Fibroblast of lung (primary cell): ENCODE data around the gene HGF. TPM values are rescaled to one million over a fixed set of nuclear protein-coding genes. Genes with fewer than 3 reads are reported as not detected.

Experiments
- DNase-seq, 2 donors: peaks; one replicate each; pipeline versions ENCODE4 v3.0.0 to v3.0.0-alpha.2; 2010; ENCODE audit warnings: low read depth in 2 of 2
- H2AFZ ChIP-seq: 2 replicates; pipeline ENCODE4 v1.5.1; 2012; ENCODE audit warnings: low read length, control low read depth, inconsistent platforms
- H3K27ac ChIP-seq: 2 replicates; pipeline ENCODE4 v1.5.1; 2011; ENCODE audit warnings: low read length, control low read depth; ENCODE audit not compliant: insufficient read depth
- H3K27me3 ChIP-seq: 2 replicates; pipeline ENCODE4 v1.5.1; 2011; ENCODE audit warnings: mild to moderate bottlenecking, low read length; ENCODE audit not compliant: control insufficient read depth, insufficient read depth
- H3K36me3 ChIP-seq: 2 replicates; pipeline ENCODE4 v1.5.1; 2011; ENCODE audit warnings: low read length; ENCODE audit not compliant: control insufficient read depth, insufficient read depth
- H3K4me1 ChIP-seq: 2 replicates; pipeline ENCODE4 v1.5.1; 2011; ENCODE audit warnings: low read length; ENCODE audit not compliant: control insufficient read depth, insufficient read depth; ENCODE audit errors: extremely low read depth
- H3K4me2 ChIP-seq: 2 replicates; pipeline ENCODE4 v1.5.1; 2011; ENCODE audit warnings: low read length, control low read depth; ENCODE audit not compliant: insufficient read depth; ENCODE audit errors: extremely low read depth
- H3K4me3 ChIP-seq, 4 experiments: fragments of 200-600 bp in 1 of 4; sonication (generic) in 1 of 4; replicated peaks in 1 of 4; 2 replicates each; pipeline ENCODE4 v1.5.1; 2011 to 2016; ENCODE audit warnings: low read length in 4 of 4, low read depth in 3 of 4, mild to moderate bottlenecking in 3 of 4, control low read depth in 2 of 4, inconsistent platforms in 1 of 4, mixed read lengths in 1 of 4; ENCODE audit not compliant: insufficient read depth in 1 of 4; ENCODE audit errors: control extremely low read depth in 1 of 4
- H3K79me2 ChIP-seq: 2 replicates; pipeline ENCODE4 v1.5.1; 2012; ENCODE audit warnings: mild to moderate bottlenecking, low read length, inconsistent platforms; ENCODE audit not compliant: control insufficient read depth, insufficient read depth
- H3K9ac ChIP-seq: 2 replicates; pipeline ENCODE4 v1.5.1; 2011; ENCODE audit warnings: mild to moderate bottlenecking, low read length, control low read depth; ENCODE audit not compliant: insufficient read depth
- H3K9me3 ChIP-seq: 2 replicates; pipeline ENCODE4 v1.5.1; 2012; ENCODE audit warnings: low read depth, low read length; ENCODE audit not compliant: control insufficient read depth, insufficient read depth
- H4K20me1 ChIP-seq: 2 replicates; pipeline ENCODE4 v1.5.1; 2011; ENCODE audit warnings: low read length; ENCODE audit not compliant: control insufficient read depth, insufficient read depth; ENCODE audit errors: extremely low read depth
- EZH2 ChIP-seq: IDR thresholded peaks from 2 replicates; pipeline ENCODE4 v1.5.1; 2012; ENCODE audit warnings: low read length, control low read depth, mild to moderate bottlenecking; ENCODE audit errors: missing control alignments
- polyA plus RNA-seq, 2 donors: library from polyadenylated mRNA; depleted of rRNA in 1 of 2; stranded (reverse) in 1 of 2; unstranded in 1 of 2; fragments of >200 nt; gene quantifications; 2 replicates each; pipeline ENCODE4 v1.2.1, GENCODE V29; 2011 to 2012; ENCODE audit warnings: missing spikeins in 1 of 2
- total RNA-seq: library from RNA; depleted of rRNA; stranded (reverse); fragments of >200 nt; gene quantifications from 2 replicates; pipeline ENCODE4 v1.2.1, GENCODE V29; 2014
- TF ChIP-seq, protein P1 (sequence below), 2 donors: IDR thresholded peaks in 1 of 2; conservative IDR thresholded peaks in 1 of 2; 1 replicate in 1 of 2; 2 replicates in 1 of 2; pipeline ENCODE4 v1.5.1; 2011 to 2012; ENCODE audit warnings: low read length in 2 of 2, control low read depth in 1 of 2, inconsistent platforms in 1 of 2, low read depth in 1 of 2, mild to moderate bottlenecking in 1 of 2

HGF gene
- total and polyA plus RNA-seq, 2 donors (not counting 1 experiment from before 2014, with no cell fraction given) = 212 to 243 TPM

GRCh38 chr7:81789406-81790119, 19.7 kb upstream of the HGF start:
- Histone ChIP-seq H3K9ac (no peak overlapping the region), H3K27me3 (no peaks in the 10 kb centered on the region), H3K4me1 (no peaks in the 10 kb centered on the region), H4K20me1 (no peaks in the 10 kb centered on the region), H3K79me2 (no peaks in the 10 kb centered on the region), H3K36me3 (no peaks in the 10 kb centered on the region), H3K4me2 (no peak overlapping the region), H3K27ac (no peak overlapping the region), H3K9me3 (no peaks in the 10 kb centered on the region), H3K4me3 (no peak overlapping the region), H2AFZ (peak overlapping the region; percentile 12)
- DNase-seq = peak in 1 of 2 donors; percentile 35
- TF ChIP-seq EZH2 = no peak
- TF ChIP-seq, protein P1, sequence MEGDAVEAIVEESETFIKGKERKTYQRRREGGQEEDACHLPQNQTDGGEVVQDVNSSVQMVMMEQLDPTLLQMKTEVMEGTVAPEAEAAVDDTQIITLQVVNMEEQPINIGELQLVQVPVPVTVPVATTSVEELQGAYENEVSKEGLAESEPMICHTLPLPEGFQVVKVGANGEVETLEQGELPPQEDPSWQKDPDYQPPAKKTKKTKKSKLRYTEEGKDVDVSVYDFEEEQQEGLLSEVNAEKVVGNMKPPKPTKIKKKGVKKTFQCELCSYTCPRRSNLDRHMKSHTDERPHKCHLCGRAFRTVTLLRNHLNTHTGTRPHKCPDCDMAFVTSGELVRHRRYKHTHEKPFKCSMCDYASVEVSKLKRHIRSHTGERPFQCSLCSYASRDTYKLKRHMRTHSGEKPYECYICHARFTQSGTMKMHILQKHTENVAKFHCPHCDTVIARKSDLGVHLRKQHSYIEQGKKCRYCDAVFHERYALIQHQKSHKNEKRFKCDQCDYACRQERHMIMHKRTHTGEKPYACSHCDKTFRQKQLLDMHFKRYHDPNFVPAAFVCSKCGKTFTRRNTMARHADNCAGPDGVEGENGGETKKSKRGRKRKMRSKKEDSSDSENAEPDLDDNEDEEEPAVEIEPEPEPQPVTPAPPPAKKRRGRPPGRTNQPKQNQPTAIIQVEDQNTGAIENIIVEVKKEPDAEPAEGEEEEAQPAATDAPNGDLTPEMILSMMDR (conservative IDR thresholded peaks at IDR 0.05 in 1 of 2, IDR thresholded peaks at IDR 0.05 in 1 of 2; ENCODE audit: low read depth in 1 of 2, low read length in 2 of 2) = no peak

- H3K27ac ChIP-seq = no peak overlapping the region
- no peak overlapping the region for H3K4me2 ChIP-seq
- H3K27me3 ChIP-seq = no peaks in the 10 kb centered on the region
- no peak for DNase-seq
- no peaks in the 10 kb centered on the region for H4K20me1 ChIP-seq
- no peak overlapping the region for H2AFZ ChIP-seq
- H3K9me3 ChIP-seq = no peaks in the 10 kb centered on the region
- H3K36me3 ChIP-seq = no peaks in the 10 kb centered on the region
- TF ChIP-seq, protein P1 (conservative IDR thresholded peaks at IDR 0.05 in 1 of 2, IDR thresholded peaks at IDR 0.05 in 1 of 2; ENCODE audit: low read depth in 1 of 2, low read length in 2 of 2) = no peak
- TF ChIP-seq EZH2 = no peak
- no peaks in the 10 kb centered on the region for H3K4me1 ChIP-seq
- no peak overlapping the region for H3K9ac ChIP-seq
- H3K79me2 ChIP-seq = no peaks in the 10 kb centered on the region
- H3K4me3 ChIP-seq = no peak overlapping the region
These were observed 18.4 kb upstream of the HGF start for GRCh38 chr7:81788246-81788645.

GRCh38 chr7:81783818-81784217, 14.0 kb upstream of the HGF start:
- H3K36me3 ChIP-seq = no peaks in the 10 kb centered on the region
- H3K9me3 ChIP-seq = no peaks in the 10 kb centered on the region
- no peak overlapping the region for H3K9ac ChIP-seq
- no peak overlapping the region for H3K4me3 ChIP-seq
- TF ChIP-seq, protein P1 (conservative IDR thresholded peaks at IDR 0.05 in 1 of 2, IDR thresholded peaks at IDR 0.05 in 1 of 2; ENCODE audit: low read depth in 1 of 2, low read length in 2 of 2) = no peak
- no peak for TF ChIP-seq EZH2
- H3K4me2 ChIP-seq = no peak overlapping the region
- no peak overlapping the region for H2AFZ ChIP-seq
- H3K27me3 ChIP-seq = no peaks in the 10 kb centered on the region
- DNase-seq = no peak
- H3K4me1 ChIP-seq = no peaks in the 10 kb centered on the region
- no peak overlapping the region for H3K27ac ChIP-seq
- no peaks in the 10 kb centered on the region for H4K20me1 ChIP-seq
- H3K79me2 ChIP-seq = no peaks in the 10 kb centered on the region
